ENCODE results near the gene CNGA3.
A peak's percentile ranks its signal among the peaks of the same experiment; 100 is the strongest.
"Not testable (repeated sequence)": the region's sequence is repeated elsewhere in the genome, so short reads cannot be mapped to it uniquely, and the experiment has no call there.

The CNGA3 gene

GRCh38 chr2:98346311-98347236 is at the start of gene CNGA3:
CNGA3 (plus strand) TSS chr2:98346456; CDS start chr2:98369976, 23,520 bp downstream.
- DNase-seq = no peak

DNA sequence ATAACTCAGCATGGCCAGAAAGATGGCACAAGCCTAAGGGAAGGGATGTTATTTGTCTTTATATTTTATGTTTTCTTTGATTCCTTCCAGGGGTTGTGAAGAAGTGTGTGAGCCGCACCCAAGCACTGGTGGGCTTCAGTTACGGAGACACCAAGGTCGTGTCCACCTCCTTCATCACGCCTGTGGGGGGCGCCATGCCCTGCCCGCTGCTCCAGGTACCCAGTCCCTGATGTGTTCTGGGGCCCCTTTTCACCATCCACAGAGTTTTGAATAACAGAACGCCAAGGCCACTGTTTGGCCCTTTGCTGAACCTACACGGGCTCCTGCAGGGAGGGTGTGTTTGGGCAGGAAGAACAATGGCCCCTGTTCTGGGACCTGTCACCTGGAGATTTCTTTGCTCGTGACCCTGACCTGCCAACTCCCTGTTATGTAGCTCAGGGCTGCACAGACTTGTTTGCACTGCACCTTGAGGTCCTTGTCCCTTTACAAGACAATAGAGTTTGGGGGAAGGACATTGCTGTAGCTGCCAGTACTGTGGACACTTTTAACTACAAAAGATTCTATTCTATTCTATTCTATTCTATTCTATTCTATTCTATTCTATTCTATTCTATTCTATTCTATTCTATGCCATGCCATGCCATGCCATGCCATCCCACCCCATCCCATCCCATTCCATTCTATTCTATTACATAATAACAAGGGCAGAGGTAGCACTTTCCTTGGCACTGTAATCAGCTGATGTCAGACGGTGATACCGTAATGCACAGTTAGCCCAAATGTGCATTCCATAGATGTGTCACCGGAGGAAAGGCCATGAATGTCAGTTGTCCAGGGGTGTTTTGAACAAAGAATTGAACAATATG is 48.2 kb upstream of the CNGA3 start:
- DNase-seq = no peak

DNA sequence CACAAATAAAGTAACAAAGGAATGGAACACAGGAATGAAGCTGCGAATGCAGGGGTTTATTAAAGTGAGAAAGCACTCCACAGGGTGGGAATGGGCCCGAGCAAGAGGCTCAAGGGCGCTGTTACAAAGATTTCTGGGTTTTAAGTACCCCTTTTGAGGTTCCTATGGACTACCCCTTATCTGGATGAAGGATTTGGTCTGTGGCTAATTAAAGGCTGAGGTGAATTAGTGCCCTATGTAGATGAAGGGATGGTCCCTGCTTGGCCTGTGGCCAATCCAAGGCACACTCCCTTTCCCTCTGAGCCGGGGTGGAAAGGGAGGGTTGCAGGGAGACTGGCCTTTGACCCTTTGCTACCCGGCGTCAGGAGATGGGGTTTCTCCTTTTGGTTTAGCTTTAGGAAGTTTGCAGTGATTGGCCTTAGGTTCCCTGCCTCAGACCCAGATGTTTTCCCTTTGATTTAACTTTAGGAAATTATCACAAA is 47.5 kb upstream of the CNGA3 start:
- no peak for DNase-seq

DNA sequence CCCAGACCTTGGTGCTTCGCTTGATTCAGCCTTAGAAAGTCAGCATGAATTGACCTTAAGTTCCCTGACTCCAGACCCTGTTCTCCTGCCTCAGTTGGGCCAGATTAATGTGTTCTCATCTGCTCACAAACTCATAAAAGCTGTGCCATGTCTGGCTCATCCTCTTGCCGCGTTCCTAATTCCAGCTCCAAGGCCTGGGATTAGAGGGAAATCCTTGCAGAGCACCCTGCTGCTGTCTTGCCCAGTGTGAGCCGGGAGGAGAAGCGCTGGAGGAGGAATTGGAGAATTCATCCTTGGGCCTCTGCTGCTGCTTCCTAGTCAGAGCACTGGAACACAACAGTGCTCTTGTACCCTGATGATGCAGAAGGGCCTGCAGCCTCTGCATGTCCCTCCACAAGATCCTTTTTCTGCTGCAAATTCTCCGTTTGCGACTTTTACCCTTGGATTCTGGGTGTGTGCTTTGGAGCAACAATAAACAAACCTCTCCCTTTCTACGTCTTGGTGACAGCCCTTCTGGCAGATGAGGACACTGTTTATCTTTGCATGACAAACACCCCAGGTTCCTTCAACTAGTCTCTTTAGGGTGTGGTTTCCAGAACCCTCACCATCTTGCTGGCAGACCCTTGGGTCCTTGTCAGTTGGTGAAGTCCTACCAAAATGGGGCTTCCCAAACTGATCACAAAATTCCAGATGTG is 46.9 kb upstream of the CNGA3 start:
- DNase-seq = no peak

GRCh38 chr2:98300141-98300874 is 45.9 kb upstream of the CNGA3 start:
- DNase-seq = no peak

DNA sequence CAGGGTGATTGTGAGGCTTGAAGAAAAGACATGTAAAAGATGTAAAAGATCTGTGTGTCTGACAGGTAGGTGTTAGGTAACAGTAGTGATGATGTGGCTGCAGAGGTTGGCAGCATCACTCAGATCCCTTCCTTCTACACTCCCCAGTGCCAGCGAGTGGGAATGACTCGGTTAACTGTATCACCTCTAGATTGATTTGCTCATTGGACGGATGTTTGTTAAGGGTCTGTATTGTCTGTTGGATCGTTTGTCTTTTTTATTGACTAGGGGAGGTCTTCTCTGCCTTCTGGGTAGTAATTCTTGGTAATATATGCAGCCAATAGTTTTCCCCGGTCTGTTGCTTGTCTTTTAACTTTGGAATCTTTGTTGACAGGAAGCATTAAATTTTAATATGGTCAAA is 44.8 kb upstream of the CNGA3 start:
- no peak for DNase-seq

- DNase-seq = not testable (repeated sequence)
Observed at GRCh38 chr2:98307131-98307696, 39.0 kb upstream of the CNGA3 start.

DNA sequence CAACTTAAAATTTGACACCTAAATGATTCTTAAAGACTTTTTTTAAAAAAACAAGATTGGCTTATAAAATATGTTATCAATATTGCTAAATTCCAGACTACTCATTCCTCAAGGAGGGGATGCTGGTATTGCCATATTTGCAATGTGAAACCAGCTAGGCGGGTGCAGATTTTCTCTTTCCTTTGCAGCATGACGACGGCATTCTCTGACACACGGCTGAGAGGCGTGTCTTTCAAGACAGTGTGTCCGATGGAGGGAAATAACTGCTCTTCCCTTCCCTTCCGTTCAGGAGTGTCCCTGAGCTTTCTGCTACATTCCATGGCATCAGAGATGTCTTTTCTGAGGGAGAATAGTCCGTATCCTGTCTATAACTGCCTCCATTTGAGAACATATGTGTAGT is 38.2 kb upstream of the CNGA3 start:
- peak; percentile 4 to 31 for DNase-seq

- peak; percentile 73 to 75 for DNase-seq
Observed at GRCh38 chr2:98308532-98308931, 37.7 kb upstream of the CNGA3 start.

DNA sequence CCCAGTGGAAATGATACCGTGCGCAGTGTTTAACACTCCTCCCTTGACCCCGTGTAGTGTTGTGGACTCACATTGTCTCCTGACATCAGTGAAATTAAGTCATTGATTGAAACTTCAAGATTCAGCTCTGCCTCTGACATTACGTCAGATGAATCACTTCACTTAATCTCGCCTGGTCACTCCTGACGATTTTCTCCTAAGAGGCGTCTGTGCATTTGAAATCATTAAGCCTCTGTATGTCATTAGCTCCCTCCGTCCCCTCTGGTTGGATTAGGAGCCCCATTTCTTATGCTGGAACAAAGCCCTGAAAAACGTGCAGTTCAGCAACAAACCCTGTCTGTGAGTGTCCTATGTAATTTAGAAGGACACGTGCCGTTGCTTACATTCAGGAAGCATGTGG is 36.7 kb upstream of the CNGA3 start:
- no peak for DNase-seq

- DNase-seq = no peak
Observed at GRCh38 chr2:98310010-98310409, 36.2 kb upstream of the CNGA3 start.

DNA sequence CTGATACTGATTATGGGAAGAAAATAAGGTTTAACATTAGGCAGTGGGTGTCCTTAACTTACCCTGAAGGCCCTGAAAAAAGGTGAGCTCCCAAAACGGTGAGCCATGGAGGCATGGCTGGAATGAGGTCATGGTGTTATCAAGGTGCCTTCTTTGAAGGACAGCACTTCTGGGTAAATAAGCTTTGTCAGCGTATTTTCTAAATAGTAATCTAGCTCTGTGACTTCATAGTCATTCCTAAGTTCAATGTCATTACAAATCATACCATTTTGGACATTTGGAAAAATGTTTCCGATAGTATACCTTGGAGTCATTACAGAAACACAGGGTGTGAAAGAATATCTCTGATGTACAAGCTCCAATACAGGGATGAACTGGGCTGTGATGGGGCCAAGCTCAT is 35.2 kb upstream of the CNGA3 start:
- no peak for DNase-seq

DNA sequence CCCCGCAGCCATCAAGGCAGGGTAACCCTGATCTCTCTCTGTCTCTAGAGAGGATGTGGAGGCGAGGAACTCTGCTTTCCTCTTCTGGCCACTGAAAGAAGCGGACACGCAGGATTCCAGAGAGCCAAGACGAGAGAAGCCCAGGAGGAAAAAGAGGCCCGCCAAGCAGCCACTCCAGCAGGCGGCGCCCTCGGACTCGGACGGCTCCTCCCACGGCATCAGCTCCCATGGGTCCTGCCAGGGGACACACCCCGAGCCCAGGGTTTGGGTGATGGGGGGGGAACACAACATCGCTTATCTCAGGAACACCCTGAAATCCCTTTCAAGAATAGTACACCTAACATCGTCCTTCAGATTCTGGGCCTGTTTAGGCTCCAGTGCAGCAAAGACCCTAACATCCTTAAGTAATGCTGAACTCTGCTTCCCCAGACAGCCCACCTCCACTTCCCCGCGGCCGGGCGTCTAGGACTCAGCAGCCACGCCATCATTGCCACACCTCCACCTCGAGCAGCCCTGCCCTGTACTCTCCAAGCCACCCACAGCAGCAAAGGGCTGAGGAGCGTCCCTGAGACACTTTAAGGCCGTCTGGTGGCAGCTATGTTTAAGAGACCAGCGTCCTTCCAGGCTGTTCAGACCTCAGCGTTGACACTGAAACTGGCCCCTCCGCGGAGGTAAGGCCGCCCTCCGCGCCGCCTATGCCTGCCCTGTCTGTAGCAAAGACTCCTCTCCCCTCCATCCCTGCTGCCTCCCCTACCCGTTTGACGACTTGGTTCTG is 34.3 kb upstream of the CNGA3 start:
- no peak for DNase-seq

DNA sequence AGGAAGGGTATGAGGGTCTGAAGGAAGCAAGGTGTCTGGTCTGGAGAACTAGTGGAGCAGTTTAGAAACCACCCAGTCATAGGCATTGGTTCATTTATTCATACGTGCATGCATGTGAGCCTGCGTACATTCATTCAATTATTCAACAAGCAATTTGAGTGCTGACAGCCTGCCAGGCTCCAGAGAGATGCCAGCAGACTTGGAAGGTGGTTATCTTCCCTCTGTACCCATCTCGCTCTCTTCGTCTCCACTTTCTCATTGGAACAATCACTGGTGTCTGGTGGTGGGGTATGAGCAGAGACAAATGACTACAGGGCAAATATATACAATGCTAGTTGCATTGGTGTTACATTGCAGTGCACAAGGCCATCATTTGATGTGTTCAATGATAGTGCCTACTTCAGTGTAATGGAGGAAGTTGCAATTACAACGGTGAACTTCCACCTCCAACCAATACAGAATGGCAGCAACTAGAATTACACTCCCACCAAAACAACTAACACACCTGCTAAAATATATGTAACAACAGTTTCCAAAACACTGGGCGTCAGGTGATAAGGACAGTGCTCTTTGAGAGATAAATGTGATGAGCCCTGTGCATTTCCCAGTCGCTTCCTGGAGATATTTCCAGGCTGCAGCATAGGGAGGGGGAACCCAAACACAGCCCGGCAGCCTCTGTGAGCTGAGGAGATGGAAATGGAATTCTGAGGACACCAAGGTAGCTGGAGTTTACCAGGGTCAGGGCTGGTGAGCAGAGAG is 32.6 kb upstream of the CNGA3 start:
- no peak for DNase-seq

DNA sequence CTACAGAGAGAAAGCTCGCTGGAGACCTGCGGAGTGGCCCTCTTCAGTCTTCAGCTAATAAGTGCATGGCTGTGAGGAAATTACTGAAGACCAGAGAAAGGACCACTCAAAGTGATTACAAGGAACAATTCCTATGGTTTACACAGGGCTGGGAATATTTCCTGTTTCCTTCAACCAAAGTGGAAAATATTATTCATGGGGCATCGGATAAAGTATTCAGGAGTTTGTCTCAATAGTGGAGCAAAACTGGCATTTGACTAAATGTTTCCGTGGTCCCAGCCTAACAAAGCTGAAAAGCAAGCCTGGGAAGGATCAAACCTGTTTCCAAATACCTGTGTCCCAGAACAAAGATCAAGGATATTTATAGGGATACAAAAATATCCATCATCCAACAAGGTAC is 32.0 kb upstream of the CNGA3 start:
- no peak for DNase-seq

DNA sequence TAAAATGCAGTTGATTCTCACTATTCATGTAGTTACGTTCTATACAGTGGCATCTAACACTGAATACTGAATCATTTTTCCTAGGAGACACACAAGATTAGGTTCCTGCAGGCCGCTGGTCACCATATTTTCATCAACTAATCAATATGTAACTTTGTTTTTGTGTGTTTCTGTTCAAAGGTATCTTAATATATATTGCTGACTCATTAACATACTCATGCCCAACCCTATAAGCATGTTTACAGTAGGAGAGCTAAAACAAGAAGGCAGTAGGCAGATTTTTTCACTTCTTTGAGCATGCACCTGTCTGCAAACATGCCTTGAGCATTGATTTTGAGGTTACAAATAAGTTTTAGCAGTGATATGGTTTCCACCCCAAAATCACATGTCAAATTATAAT is 30.3 kb upstream of the CNGA3 start:
- no peak for DNase-seq

- DNase-seq = no peak
Observed at GRCh38 chr2:98317214-98317613, 29.0 kb upstream of the CNGA3 start.

DNA sequence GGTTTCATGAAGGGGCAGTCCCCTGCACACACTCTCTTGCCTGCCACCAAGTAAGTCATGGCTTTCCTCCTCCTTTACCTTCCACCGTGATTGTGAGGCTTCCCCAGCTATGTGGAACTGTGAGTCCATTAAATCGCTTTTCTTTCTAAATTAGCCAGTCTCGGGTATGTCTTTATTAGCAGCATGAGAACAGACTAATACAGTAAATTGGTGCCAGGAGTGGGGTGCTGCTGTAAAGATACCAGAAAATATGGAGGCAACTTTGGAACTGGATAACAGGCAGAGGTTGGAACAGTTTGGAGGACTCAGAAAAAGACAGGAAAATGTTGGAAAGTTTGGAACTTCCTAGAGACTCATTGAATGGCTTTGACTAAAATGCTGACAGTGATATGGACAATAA is 26.1 kb upstream of the CNGA3 start:
- DNase-seq = not testable (repeated sequence)

DNA sequence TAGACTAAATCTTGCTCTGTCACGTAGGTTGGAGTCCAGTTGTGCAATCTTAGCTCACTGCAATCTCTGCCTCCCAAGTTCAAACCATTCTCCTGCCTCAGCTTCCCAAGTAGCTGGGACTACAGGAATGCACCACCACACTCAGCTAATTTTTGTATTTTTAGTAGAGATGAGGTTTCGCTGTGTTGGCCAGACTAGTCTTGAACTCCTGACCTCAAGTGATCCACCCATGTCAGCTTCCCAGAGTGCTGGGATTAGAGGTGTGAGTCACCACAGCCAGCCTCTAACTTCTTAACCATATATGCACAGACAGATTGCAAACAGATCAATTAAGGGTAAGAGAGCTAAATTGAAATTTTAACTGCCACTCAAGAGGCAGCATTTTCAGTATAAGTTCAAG is 22.1 kb upstream of the CNGA3 start:
- DNase-seq = no peak

DNA sequence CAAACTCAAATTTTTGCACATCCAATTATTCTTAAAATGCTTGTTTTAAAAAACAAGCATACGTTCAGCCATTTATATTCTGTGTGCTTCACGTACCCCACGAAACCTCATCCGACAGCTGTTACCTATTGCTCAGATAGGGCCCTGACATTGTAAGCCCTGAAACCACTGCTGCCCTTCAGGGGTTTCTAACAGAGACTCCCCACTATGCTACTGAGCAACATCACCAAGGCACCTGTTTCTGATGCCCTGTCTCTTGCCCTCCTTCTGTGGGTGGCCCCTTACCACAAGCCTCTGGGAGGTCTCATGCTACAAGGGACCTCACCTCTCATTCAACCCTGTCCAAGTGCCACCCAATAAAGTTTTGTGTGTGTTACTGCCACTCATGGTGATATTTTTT is 18.5 kb upstream of the CNGA3 start:
- DNase-seq = no peak
